ENCODE results near the gene SHLD2.
"Not testable (repeated sequence)": the region's sequence is repeated elsewhere in the genome, so short reads cannot be mapped to it uniquely, and the experiment has no call there.

The SHLD2 gene

GRCh38 chr10:87094373-87095235 is at the start of gene SHLD2, which contains the start of gene GLUD1:
TSS of gene SHLD2 (plus strand) at chr10:87095206. CDS start at chr10:87151355, 56,149 bp downstream.
TSS of gene GLUD1 (minus strand) at chr10:87094843. CDS start at chr10:87094769, 74 bp downstream.
- peak; percentile 55 for DNase-seq

- no peak for DNase-seq
These were observed 49.5 kb upstream of the SHLD2 start for GRCh38 chr10:87045434-87045938.

- no peak for DNase-seq
These were observed 41.9 kb upstream of the SHLD2 start for GRCh38 chr10:87053111-87053510.

- DNase-seq, result no peak
These were observed 41.3 kb upstream of the SHLD2 start for GRCh38 chr10:87053577-87054181.

- DNase-seq, result no peak
These were observed 40.4 kb upstream of the SHLD2 start for GRCh38 chr10:87054373-87055295.

GRCh38 chr10:87058171-87058570 is 36.8 kb upstream of the SHLD2 start:
- no peak for DNase-seq

- DNase-seq, result no peak
These were observed 35.6 kb upstream of the SHLD2 start for GRCh38 chr10:87059401-87059800.

GRCh38 chr10:87060280-87060928 is 34.6 kb upstream of the SHLD2 start:
- DNase-seq, result no peak

- DNase-seq, result no peak
These were observed 30.4 kb upstream of the SHLD2 start for GRCh38 chr10:87064651-87065050.

GRCh38 chr10:87066178-87066577 is 28.8 kb upstream of the SHLD2 start:
- no peak for DNase-seq

- no peak for DNase-seq
These were observed 28.1 kb upstream of the SHLD2 start for GRCh38 chr10:87066865-87067264.

GRCh38 chr10:87068281-87068680 is 26.7 kb upstream of the SHLD2 start:
- no peak for DNase-seq

GRCh38 chr10:87072449-87072848 is 22.6 kb upstream of the SHLD2 start:
- no peak for DNase-seq

GRCh38 chr10:87076421-87076820 is 18.6 kb upstream of the SHLD2 start:
- not testable (repeated sequence) for DNase-seq

GRCh38 chr10:87079106-87079836 is 15.7 kb upstream of the SHLD2 start:
- DNase-seq, result no peak

- not testable (repeated sequence) for DNase-seq
These were observed 14.4 kb upstream of the SHLD2 start for GRCh38 chr10:87080621-87081020.

GRCh38 chr10:87081574-87081973 is 13.4 kb upstream of the SHLD2 start:
- DNase-seq, result not testable (repeated sequence)

- DNase-seq, result not testable (repeated sequence)
These were observed 12.8 kb upstream of the SHLD2 start for GRCh38 chr10:87082219-87082618.

- not testable (repeated sequence) for DNase-seq
These were observed 11.3 kb upstream of the SHLD2 start for GRCh38 chr10:87083576-87084290.

GRCh38 chr10:87084291-87084782 is 10.7 kb upstream of the SHLD2 start:
- not testable (repeated sequence) for DNase-seq

- no peak for DNase-seq
These were observed 9.5 kb upstream of the SHLD2 start for GRCh38 chr10:87085537-87085936.
